NB4 (cell line): ENCODE measurements around the gene CCDC57.

Experiments used
- TF ChIP-seq, protein P1 (sequence below): IDR thresholded peaks from one replicate; pipeline ENCODE4 v1.5.1; 2012; ENCODE audit warnings: low read depth, low read length
- TF ChIP-seq, protein P2 (sequence below): IDR thresholded peaks from 2 replicates; pipeline ENCODE4 v1.6.1; 2011; ENCODE audit warnings: low read depth, low read length

DNA sequence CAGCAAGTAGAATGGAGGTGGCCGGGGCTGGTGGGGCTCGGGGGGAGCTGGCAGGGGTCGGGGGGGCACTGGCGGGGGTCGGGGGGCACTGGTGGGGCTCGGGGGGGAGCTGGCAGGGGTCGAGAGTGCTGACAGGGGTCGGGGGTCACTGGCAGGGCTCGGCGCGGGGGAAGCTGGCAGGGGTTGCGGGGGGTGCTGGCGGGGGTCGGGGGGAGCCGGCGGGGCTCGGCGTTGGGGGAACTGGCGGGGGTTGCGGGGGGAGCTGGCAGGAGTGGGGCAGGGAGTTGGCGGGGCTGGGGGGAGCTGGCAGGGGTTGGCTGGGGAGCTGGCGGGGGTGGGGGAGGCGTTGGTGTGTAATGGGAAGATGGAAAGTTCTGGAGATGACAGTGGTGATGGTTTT is 25.1 kb downstream of the CCDC57 start:
- TF ChIP-seq, protein P1, sequence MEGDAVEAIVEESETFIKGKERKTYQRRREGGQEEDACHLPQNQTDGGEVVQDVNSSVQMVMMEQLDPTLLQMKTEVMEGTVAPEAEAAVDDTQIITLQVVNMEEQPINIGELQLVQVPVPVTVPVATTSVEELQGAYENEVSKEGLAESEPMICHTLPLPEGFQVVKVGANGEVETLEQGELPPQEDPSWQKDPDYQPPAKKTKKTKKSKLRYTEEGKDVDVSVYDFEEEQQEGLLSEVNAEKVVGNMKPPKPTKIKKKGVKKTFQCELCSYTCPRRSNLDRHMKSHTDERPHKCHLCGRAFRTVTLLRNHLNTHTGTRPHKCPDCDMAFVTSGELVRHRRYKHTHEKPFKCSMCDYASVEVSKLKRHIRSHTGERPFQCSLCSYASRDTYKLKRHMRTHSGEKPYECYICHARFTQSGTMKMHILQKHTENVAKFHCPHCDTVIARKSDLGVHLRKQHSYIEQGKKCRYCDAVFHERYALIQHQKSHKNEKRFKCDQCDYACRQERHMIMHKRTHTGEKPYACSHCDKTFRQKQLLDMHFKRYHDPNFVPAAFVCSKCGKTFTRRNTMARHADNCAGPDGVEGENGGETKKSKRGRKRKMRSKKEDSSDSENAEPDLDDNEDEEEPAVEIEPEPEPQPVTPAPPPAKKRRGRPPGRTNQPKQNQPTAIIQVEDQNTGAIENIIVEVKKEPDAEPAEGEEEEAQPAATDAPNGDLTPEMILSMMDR, result no peak
- TF ChIP-seq, protein P2, sequence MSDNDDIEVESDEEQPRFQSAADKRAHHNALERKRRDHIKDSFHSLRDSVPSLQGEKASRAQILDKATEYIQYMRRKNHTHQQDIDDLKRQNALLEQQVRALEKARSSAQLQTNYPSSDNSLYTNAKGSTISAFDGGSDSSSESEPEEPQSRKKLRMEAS, result no peak
